CD4-positive, alpha-beta memory T cell (primary cell): ENCODE results near the gene PLPP4. TPM values are rescaled to one million over a fixed set of nuclear protein-coding genes. Genes with fewer than 3 reads are reported as not detected.
A peak's percentile ranks its signal among the peaks of the same experiment; 100 is the strongest.

Experiments used
- CTCF ChIA-PET: fragments of 350-600 bp; sonication (Branson Sonifier 250); formaldehyde crosslinking; loops from one replicate; lab custom pipeline; 2021; ENCODE audit warnings: inconsistent platforms; ENCODE audit not compliant: partially characterized antibody; lab: Charles Lee
- POLR2A ChIA-PET: fragments of 350-600 bp; sonication (Branson Sonifier 250); formaldehyde crosslinking; loops from one replicate; lab custom pipeline; 2021; ENCODE audit not compliant: partially characterized antibody; lab: Charles Lee
- DNase-seq, 5 donors: peaks; one replicate each; pipeline versions ENCODE4 v3.0.0 to v3.0.0-alpha.2; 2020 to 2022; ENCODE audit warnings: mixed read lengths in 1 of 5
- H3K27ac ChIP-seq: one replicate; pipeline ENCODE4 v1.7.0; 2013; ENCODE audit warnings: low read depth, low read length
- H3K27me3 ChIP-seq: 2 replicates; pipeline ENCODE4 v1.7.0; 2013; ENCODE audit warnings: mild to moderate bottlenecking, low read length, moderate library complexity; ENCODE audit not compliant: insufficient read depth
- H3K36me3 ChIP-seq: 2 replicates; pipeline ENCODE4 v1.7.0; 2013; ENCODE audit warnings: mild to moderate bottlenecking, low read length, moderate library complexity; ENCODE audit not compliant: insufficient read depth
- H3K4me1 ChIP-seq: 2 replicates; pipeline ENCODE4 v1.7.0; 2013; ENCODE audit warnings: mild to moderate bottlenecking, low read length, moderate library complexity; ENCODE audit not compliant: insufficient read depth
- H3K4me3 ChIP-seq, 2 donors: one replicate each; pipeline ENCODE4 v1.7.0; 2013; ENCODE audit warnings: low read length in 2 of 2, mild to moderate bottlenecking in 1 of 2
- H3K9me3 ChIP-seq, 2 donors: one replicate each; pipeline ENCODE4 v1.7.0; 2013; ENCODE audit warnings: low read length in 2 of 2, control low read depth in 1 of 2; ENCODE audit not compliant: control insufficient read depth in 1 of 2
- H3K27ac Mint-ChIP-seq, 7 donors: one replicate each; pipeline ENCODE4 v1.8.0; 2020 to 2021; ENCODE audit warnings: mixed read lengths in 7 of 7, mild to moderate bottlenecking in 6 of 7, inconsistent platforms in 3 of 7, moderate library complexity in 3 of 7
- H3K27me3 Mint-ChIP-seq, 2 donors: one replicate each; pipeline ENCODE4 v1.8.0; 2020 to 2021; ENCODE audit warnings: mixed read lengths in 2 of 2
- H3K36me3 Mint-ChIP-seq, 2 donors: one replicate each; pipeline ENCODE4 v1.8.0; 2020 to 2021; ENCODE audit warnings: mixed read lengths in 2 of 2, inconsistent platforms in 1 of 2, mild to moderate bottlenecking in 1 of 2
- H3K4me1 Mint-ChIP-seq, 4 donors: one replicate each; pipeline ENCODE4 v1.8.0; 2020 to 2021; ENCODE audit warnings: mixed read lengths in 4 of 4, mild to moderate bottlenecking in 1 of 4
- H3K4me3 Mint-ChIP-seq, 8 donors: one replicate each; pipeline ENCODE4 v1.8.0; 2020 to 2021; ENCODE audit warnings: mixed read lengths in 8 of 8, mild to moderate bottlenecking in 7 of 8, moderate library complexity in 6 of 8, inconsistent platforms in 3 of 8
- H3K9me3 Mint-ChIP-seq, 8 donors: one replicate each; pipeline ENCODE4 v1.8.0; 2020 to 2021; ENCODE audit warnings: mixed read lengths in 8 of 8, mild to moderate bottlenecking in 5 of 8, inconsistent platforms in 3 of 8, moderate library complexity in 1 of 8
- intact Hi-C: fragments of 100-400 bp; cut with micrococcal nuclease; formaldehyde crosslinking; loops from one replicate; pipeline ENCODE4 v1.15.1; 2023
- polyA plus RNA-seq, 2 donors: library from polyadenylated mRNA; unstranded; fragments of 300-500 nt; fragmentation: Illumina TruSeq; gene quantifications; one replicate each; pipeline ENCODE4 v1.2.3, GENCODE V29; 2021
- total RNA-seq, 2 experiments: library from RNA; stranded (reverse); gene quantifications; one replicate each; pipeline ENCODE4 v1.2.3, GENCODE V29; 2021

The PLPP4 gene
- total and polyA plus RNA-seq, 4 experiments from 2014 or later, result not detected

DNA sequence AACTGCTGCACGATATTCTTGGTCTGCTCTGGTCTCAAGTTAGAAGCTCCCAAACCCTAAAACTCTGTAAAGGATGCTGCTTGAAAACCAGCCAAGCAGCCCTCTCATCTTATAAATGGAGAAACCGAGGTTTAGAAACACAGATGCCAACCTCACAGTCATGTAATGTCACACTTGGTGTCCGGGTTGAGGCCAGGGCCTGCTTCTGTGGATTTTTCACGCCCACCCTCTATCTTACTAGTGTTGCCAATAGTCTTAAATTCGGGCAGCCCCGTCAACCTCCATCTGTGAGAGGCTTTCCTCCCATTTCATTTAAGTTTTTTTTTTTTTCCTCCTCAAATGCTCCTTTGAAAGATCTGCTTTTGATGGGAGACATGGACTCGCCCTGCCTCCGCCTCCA, 28.9 kb downstream of the PLPP4 start:
- Mint-ChIP-seq H3K36me3 (peaks cover 0 to 2% of the 10 kb centered on the region in 2 donors), H3K4me3 (no peak overlapping the region), H3K4me1 (no peaks in the 10 kb centered on the region), H3K27me3 (no peaks in the 10 kb centered on the region), H3K9me3 (peaks cover 0 to 15% (median 8%) of the 10 kb centered on the region in 8 donors), H3K27ac (peak overlapping the region in 1 of 7 donors; percentile 42)
- Histone ChIP-seq H3K36me3 (no peaks in the 10 kb centered on the region), H3K9me3 (no peaks in the 10 kb centered on the region), H3K4me3 (no peak overlapping the region), H3K4me1 (no peaks in the 10 kb centered on the region), H3K27me3 (no peaks in the 10 kb centered on the region), H3K27ac (no peak overlapping the region)
- no peak for DNase-seq
- intact Hi-C loops, result no loop called here
- CTCF ChIA-PET, result no interaction called here
- POLR2A ChIA-PET, result no interaction called here

GRCh38 chr10:120486671-120487205, 29.7 kb downstream of the PLPP4 start:
- H3K4me3 ChIP-seq, result no peak overlapping the region
- H3K9me3 ChIP-seq, result no peaks in the 10 kb centered on the region
- ChIA-PET CTCF (no interaction called here), POLR2A (no interaction called here)
- no peaks in the 10 kb centered on the region for H3K4me1 ChIP-seq
- no peak overlapping the region for H3K27ac ChIP-seq
- Mint-ChIP-seq H3K9me3 (peaks cover 0 to 14% (median 8%) of the 10 kb centered on the region in 8 donors), H3K27me3 (no peaks in the 10 kb centered on the region), H3K27ac (no peak overlapping the region), H3K4me1 (no peaks in the 10 kb centered on the region), H3K36me3 (peaks cover 0 to 2% of the 10 kb centered on the region in 2 donors), H3K4me3 (no peak overlapping the region)
- no peak for DNase-seq
- no peaks in the 10 kb centered on the region for H3K36me3 ChIP-seq
- no peaks in the 10 kb centered on the region for H3K27me3 ChIP-seq
- intact Hi-C loops, result no loop called here

DNA sequence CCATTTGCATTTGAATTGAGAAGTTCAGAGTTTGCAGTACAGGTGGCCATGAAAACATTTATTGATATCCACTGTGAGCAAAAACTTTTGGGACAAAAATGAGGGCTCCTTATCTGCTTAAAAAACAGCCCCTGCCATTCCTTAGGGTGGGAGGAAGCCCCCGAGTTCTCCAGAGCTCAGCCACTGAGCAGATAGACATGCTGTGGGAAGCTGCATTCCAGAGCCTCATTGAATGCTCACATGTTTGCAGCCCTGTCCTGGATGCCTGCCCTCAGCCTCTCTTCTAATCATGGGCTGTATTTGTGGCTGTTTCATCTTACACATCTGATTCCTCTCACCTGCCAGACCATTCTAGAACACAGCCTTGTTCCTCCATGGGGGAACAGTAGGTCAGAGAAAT, 33.3 kb downstream of the PLPP4 start:
- H3K27ac ChIP-seq, result no peak overlapping the region
- Mint-ChIP-seq H3K4me3 (no peak overlapping the region), H3K36me3 (no peaks in the 10 kb centered on the region), H3K9me3 (peaks cover 0 to 6% (median 1%) of the 10 kb centered on the region in 8 donors), H3K27ac (no peak overlapping the region), H3K27me3 (no peaks in the 10 kb centered on the region), H3K4me1 (no peaks in the 10 kb centered on the region)
- H3K27me3 ChIP-seq, result no peaks in the 10 kb centered on the region
- no peak for DNase-seq
- ChIA-PET POLR2A (no interaction called here), CTCF (no interaction called here)
- H3K9me3 ChIP-seq, result no peaks in the 10 kb centered on the region
- H3K4me1 ChIP-seq, result no peaks in the 10 kb centered on the region
- intact Hi-C loops, result no loop called here
- no peak overlapping the region for H3K4me3 ChIP-seq
- no peaks in the 10 kb centered on the region for H3K36me3 ChIP-seq

GRCh38 chr10:120492346-120492745, 35.3 kb downstream of the PLPP4 start:
- no peaks in the 10 kb centered on the region for H3K36me3 Mint-ChIP-seq
- CTCF ChIA-PET, result no interaction called here
- H3K4me3 Mint-ChIP-seq, result no peak overlapping the region

DNA sequence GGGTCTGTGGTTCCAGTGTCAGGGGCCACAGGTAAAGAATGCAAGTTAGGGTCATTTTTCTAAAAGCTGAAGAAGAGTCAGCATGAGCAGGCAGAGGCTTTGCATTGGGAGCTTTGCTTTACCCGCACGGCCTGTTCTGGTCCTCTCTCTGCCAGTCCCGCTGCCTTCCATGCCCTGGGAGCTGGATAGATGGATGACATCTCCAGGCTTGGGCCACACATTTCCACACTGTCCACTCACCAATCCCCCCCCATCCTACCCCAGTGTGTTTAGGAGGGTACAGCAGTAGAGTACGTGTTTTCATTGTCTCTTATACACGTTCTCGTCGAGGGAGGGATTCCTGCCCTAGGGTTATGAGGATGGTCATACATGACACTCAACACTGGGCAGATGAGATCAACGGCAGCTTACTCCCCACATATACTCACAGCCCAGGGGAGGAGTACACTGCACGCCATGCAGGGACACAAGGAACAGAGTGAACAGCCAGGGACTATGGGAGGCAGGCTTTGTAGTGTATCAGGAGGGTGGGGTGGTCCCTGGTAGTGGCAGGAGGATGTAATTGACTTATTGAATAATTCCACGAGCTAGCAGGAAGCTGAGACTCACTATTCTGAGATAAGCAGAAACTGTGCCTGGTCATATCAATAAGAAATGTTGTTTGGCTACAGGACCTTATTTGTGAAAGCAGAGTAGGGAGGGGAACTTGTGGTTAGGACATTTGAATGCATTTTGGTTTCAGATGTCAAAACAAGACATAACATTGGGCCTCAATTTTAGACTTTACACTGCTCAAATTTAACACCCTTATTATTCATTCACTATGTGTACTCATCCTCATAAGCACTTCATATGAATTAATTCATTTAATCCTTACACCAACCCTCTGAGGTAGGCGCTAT, 36.6 kb downstream of the PLPP4 start:
- no peaks in the 10 kb centered on the region for H3K4me1 ChIP-seq
- no peak overlapping the region for H3K4me3 Mint-ChIP-seq
- H3K27me3 ChIP-seq, result no peaks in the 10 kb centered on the region
- no peaks in the 10 kb centered on the region for H3K36me3 Mint-ChIP-seq
- CTCF ChIA-PET, result no interaction called here
- H3K27ac Mint-ChIP-seq, result no peak overlapping the region
- H3K9me3 ChIP-seq, result no peaks in the 10 kb centered on the region
- no peaks in the 10 kb centered on the region for H3K4me1 Mint-ChIP-seq
- H3K36me3 ChIP-seq, result no peaks in the 10 kb centered on the region
- no peak overlapping the region for H3K27ac ChIP-seq
- intact Hi-C loops, result no loop called here
- H3K9me3 Mint-ChIP-seq, result peaks cover 0 to 4% (median 0%) of the 10 kb centered on the region in 8 donors
- H3K27me3 Mint-ChIP-seq, result no peaks in the 10 kb centered on the region
- POLR2A ChIA-PET, result no interaction called here
- no peak for DNase-seq
- H3K4me3 ChIP-seq, result no peak overlapping the region

More at GRCh38 chr10:120492346-120492745, 35.3 kb downstream of the PLPP4 start:
- no peaks in the 10 kb centered on the region for H3K27me3 Mint-ChIP-seq
- H3K9me3 Mint-ChIP-seq, result peaks cover 0 to 4% (median 0%) of the 10 kb centered on the region in 8 donors
- no peak for DNase-seq
- no peak overlapping the region for H3K27ac ChIP-seq
- H3K4me3 ChIP-seq, result no peak overlapping the region
- H3K27ac Mint-ChIP-seq, result no peak overlapping the region
- H3K27me3 ChIP-seq, result no peaks in the 10 kb centered on the region
- no peaks in the 10 kb centered on the region for H3K36me3 ChIP-seq
- POLR2A ChIA-PET, result no interaction called here
- no peaks in the 10 kb centered on the region for H3K4me1 Mint-ChIP-seq
- no peaks in the 10 kb centered on the region for H3K4me1 ChIP-seq
- intact Hi-C loops, result no loop called here
- no peaks in the 10 kb centered on the region for H3K9me3 ChIP-seq

GRCh38 chr10:120494313-120494710, 37.3 kb downstream of the PLPP4 start:
- no peak for DNase-seq
- POLR2A ChIA-PET, result no interaction called here
- CTCF ChIA-PET, result no interaction called here
- intact Hi-C loops, result no loop called here
- no peaks in the 10 kb centered on the region for H3K27me3 Mint-ChIP-seq
- H3K36me3 Mint-ChIP-seq, result no peaks in the 10 kb centered on the region
- H3K36me3 ChIP-seq, result no peaks in the 10 kb centered on the region
- H3K27me3 ChIP-seq, result no peaks in the 10 kb centered on the region
- H3K9me3 ChIP-seq, result no peaks in the 10 kb centered on the region
- H3K4me1 Mint-ChIP-seq, result no peaks in the 10 kb centered on the region
- H3K4me3 ChIP-seq, result no peak overlapping the region
- H3K9me3 Mint-ChIP-seq, result peaks cover 0 to 4% (median 0%) of the 10 kb centered on the region in 8 donors
- H3K27ac ChIP-seq, result no peak overlapping the region
- H3K4me1 ChIP-seq, result no peaks in the 10 kb centered on the region
- H3K4me3 Mint-ChIP-seq, result no peak overlapping the region
- H3K27ac Mint-ChIP-seq, result no peak overlapping the region

DNA sequence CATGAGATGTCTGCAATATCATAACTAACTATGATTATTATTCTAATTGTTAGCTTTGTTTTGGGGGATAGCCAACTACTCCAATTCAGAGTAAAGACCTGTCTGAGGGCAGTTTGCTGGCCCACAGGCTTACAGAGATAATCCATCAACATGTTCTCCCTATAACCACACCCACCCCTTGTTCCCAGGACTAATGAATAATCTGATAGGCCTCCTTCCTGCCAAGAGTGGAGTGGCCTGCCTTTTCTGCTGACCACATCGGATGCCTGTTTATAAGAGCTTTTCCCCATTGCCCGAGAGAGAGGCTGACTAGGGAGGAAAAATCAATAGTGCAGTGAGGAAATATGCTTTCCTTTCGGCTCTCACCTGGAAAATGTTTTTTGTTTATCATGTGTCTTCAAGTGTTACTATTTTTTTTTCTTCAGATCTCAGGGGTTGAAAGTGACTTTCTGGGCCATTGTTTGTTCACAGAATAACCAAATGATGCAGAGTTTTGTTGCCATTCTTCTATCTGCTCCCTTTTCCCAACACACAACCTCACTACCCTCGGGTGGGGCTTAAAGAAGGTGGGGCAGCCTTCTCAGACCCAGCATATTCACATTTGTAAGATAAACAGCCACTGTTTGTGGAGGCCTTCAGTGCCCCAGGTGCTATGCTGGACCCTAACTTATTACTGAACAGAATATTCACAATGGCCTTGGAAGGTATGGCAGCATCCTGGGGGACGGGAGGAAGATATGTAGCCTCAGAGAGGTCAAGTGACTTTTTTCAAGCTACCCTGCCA, 38.4 kb downstream of the PLPP4 start:
- H3K27ac ChIP-seq, result no peak overlapping the region
- intact Hi-C loops, result no loop called here
- DNase-seq, result no peak
- Mint-ChIP-seq H3K27ac (no peak overlapping the region), H3K4me3 (no peak overlapping the region), H3K27me3 (no peaks in the 10 kb centered on the region), H3K36me3 (no peaks in the 10 kb centered on the region), H3K9me3 (peaks cover 0 to 4% (median 0%) of the 10 kb centered on the region in 8 donors), H3K4me1 (no peaks in the 10 kb centered on the region)
- CTCF ChIA-PET, result no interaction called here
- no peaks in the 10 kb centered on the region for H3K9me3 ChIP-seq
- H3K36me3 ChIP-seq, result no peaks in the 10 kb centered on the region
- H3K4me1 ChIP-seq, result no peaks in the 10 kb centered on the region
- POLR2A ChIA-PET, result no interaction called here
- H3K27me3 ChIP-seq, result no peaks in the 10 kb centered on the region
- H3K4me3 ChIP-seq, result no peak overlapping the region
